Activated CD8-positive, alpha-beta memory T cell treated with anti-CD3 and anti-CD28 coated beads, Interleukin-2, amount 50 U/mL, for 1 hour (primary cell): ENCODE results near the gene GFRA1.

Experiments
- DNase-seq: peaks from one replicate; pipeline ENCODE4 v3.0.0-alpha.2; 2020; ENCODE audit errors: extremely low read depth

The GFRA1 gene

DNA sequence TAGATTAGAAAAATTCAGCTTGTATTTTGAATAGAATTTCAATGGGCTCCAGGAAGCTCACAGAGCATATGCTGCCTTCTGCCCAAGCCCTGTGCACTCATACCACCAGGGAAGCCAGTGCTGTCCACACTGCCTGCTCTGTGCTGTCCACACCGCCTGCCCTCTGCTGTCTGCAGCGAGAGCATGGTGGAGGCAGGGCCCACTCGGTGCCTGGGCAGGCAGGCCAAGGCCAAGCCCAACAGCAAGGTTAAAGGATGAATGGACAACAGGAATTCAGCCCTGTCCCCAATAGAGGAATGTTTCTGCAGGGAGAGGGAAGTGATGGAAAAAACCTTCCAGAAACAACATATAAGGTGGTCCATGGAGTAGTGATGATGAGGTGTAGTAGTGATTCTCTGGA lies 146.8 kb downstream of the GFRA1 start:
- no peak for DNase-seq

DNA sequence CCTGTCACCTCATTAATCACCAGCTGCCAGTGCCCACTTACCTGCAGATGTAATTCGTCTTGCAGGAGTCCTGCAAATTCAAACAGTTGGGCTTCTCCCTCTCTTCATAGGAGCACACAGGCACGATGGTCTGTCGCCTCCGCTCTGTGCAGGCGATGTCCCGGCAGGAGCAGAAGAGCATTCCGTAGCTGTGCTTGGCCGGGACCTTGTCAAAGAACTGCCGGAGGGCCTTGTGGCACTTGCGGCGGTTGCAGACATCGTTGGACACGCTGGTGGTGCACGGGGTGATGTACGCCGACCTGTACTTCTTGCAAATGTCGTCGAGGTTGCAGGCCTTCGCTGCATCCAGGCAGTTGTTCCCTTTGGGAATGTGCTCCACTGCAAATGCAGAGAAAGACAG lies 147.8 kb downstream of the GFRA1 start:
- DNase-seq: no peak

DNA sequence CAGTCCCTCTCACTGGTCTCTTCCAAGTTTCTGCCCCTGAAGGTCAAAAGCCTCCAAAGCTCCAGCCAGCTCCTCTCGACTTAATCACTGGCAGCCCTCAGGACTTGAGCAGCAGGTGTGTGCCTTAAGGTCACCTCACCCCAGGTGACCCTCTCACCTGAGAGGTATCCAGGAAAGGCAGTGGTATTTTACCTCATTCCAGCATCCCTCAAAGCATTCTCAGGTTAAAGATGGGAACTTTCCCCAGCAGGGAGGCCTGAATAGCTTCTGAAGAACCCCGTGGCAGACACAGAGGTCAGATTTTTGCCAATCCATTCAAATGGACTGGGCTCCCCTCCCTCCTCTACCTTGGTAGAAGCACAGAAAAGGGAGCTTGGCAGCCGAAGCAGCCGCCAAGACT lies 148.2 kb downstream of the GFRA1 start:
- DNase-seq: no peak

DNA sequence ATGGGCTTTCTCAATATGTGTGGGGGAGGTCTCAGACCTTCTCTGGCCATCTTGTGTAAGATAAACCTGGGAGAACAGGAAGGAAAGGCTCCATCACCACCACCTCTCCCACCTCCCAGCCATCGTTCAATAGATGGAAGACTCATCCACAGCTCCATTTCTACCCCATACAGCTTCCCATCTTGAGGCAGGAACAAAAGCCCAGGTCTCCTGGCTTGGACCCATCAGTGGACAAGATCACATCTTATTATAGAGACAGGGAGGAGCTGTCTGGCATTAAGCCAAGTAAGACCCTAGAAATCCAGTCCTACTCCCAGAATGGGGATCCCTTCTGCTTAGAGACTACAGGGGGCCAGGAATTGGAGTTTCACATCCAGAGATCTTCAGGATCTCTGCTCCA lies 150.3 kb downstream of the GFRA1 start:
- no peak for DNase-seq

DNA sequence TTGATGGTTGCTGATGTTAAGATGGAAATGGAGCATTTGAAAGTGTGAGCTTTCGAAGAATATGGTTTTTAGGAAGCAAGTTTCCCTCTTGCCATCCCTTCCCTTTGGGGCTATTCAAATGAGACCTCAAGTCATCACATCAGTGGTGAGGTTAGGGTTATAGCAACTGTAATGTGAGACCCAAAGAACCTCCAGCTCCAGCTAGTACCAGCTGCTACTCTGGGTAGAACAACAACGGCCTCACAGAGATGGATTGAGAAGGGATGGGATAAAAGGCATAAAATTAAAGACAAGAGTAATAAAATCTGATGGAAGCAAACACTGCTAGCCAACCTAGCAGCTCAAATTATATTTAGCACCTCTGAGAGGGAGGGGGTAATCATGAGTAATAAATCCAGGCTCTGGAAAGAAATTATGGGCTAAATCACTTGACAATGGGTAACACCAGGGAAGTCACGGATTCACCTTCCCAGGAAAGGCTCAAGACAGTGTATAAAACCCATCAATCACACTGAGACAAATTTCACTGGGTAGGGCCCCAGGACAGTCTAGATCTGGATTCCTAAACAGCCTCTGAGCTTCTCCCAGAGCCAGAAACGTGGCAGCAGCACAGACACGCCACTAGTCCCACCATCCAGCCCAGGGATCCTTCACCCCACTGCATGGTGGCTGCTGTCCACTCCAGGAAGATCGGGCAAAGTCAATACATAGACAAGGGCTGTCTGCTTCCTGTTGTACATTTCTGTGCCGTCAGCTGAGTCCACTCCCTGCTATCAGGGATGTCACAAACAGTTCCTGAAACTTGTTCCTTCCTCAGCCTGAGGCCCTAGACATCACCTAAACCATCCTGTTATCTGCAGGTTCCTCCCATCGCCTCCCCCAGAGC lies 151.1 kb downstream of the GFRA1 start:
- no peak for DNase-seq

DNA sequence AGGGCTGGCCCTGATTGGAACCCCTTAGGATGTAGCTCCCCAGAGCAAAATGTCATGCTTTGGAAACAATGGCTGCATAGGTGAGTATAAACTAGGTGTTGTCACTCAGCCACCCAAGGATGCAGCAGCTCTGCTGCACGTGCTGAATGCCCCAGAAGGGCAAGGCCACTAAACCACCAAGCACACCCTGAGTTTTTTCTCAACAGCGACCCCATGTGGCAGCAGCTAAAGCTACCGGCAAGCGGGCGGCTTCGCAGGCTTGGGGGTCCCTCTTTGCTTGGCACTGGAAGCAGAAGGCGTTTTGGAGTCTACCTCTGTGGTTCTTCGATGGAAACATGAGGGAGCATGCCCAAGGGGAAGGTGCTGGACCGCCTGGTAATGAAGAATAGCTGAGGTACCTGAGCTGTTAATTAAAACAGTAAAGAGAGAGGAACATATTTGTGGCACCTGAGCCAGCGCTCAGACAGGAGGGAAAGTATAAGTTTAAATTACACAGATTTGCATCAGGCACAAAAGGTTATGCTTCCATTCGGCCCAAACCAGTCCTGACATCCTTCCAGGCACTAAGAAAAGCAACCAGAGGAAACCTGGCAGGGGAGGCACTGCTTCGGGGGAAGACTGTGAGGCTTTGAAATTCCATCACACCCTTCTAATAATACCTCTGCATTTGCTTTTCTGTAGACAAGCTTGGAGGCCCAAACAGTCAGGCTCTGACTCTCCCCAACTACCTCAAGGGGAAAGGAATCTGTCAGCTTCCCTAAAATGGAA lies 152.1 kb downstream of the GFRA1 start:
- no peak for DNase-seq

DNA sequence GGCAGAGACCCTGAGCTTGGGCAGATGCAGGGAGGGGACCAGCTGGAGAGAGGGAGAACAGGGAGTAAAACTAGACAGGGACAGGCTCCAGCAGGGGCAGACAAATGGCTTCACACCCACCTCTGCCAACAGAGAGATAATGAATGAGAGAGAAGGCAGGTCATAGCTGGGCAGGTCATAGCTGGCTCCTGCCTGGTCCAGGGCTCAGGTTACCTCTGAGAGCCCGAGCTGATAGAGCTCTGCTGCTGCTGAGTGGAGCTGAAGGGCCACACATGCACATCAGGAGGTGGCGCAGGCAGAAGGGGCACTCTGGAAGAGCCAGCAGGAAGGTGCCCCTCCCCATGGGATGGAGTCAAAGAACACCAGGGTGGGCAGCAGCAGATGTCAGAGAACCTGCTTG lies 154.2 kb downstream of the GFRA1 start:
- no peak for DNase-seq

DNA sequence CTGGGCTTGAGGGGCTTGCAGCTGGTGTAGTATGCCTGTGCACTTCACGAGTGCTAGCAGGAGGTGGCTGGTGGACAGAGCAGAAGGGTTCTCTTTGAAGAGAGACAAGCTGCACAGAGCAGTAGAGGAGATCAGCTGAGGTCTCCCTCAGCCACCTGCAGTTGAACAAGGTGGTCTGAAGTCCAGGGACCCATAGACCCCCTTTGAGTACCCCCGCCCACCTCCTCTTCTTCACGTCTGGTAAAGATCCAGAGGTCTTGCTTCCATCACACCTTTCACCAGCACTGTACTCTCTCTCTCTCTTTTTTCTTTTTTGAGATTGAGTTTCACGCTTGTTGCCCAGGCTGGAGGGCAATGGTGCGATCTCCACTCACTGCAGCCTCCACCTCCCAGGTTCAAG lies 157.2 kb downstream of the GFRA1 start:
- DNase-seq: no peak

DNA sequence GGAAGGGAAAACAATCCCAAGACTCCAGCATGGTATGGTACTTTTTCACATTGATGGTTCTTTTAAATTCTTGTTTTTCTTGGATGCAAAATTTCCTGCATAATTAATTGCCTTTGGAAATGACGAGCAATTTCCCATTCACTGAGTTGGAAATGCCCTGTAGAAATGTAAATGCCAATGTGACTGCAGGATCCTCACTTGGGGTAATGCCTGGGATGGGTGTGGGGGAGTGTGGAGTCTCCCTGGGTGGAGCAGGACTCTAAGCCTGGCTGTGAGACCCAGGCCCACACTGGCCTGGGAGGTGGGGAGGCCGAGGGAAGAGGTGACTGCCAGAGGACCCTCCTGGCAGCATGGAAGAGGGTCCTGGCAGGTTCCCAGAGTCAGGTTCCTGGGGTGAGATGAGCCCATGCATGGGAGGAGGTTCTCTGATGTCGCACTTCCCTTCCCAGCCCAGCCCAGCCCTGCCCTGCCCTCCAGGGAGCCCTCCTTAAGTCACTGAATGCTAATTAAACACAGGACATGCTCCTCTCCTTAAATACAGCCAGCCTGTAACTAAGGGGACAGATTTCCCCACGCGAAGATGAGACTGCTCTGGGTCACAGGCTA lies 157.9 kb downstream of the GFRA1 start:
- no peak for DNase-seq

DNA sequence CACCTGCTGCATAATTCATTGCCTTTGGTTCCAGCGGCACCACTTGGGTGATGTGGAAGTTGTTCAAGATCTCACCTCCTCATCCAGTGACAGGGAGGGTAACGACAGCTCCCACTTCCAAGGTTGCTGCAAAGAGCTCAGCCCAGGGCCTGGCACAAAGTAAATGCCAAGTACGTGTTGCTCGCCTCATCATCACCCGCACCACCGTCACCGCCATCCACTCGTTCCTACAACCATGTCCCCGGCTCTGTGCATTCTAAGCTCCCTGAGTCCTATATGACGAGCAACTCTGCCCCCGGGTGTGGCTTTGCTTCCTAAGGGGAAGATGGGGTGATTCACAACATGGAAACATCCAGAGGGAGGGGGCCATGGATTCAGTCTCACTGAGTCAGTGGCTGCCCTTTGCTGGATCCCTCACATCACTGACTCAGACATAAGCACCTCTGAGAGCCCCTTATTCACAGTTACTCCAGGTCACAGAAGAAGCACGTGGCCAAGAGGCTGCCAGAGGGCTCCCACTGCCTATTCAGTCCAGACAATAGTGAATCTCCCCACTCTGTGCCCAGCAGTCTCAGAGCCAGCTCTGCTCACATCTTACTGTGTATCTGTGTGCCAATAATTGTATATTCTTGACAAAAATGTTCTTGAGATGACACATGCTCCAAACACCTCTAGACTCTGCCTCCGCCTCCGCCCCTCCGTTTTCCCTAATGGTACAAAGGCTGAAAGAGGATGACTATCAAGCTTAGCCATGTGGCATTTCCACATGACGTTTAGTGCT lies 159.1 kb downstream of the GFRA1 start:
- DNase-seq: no peak

DNA sequence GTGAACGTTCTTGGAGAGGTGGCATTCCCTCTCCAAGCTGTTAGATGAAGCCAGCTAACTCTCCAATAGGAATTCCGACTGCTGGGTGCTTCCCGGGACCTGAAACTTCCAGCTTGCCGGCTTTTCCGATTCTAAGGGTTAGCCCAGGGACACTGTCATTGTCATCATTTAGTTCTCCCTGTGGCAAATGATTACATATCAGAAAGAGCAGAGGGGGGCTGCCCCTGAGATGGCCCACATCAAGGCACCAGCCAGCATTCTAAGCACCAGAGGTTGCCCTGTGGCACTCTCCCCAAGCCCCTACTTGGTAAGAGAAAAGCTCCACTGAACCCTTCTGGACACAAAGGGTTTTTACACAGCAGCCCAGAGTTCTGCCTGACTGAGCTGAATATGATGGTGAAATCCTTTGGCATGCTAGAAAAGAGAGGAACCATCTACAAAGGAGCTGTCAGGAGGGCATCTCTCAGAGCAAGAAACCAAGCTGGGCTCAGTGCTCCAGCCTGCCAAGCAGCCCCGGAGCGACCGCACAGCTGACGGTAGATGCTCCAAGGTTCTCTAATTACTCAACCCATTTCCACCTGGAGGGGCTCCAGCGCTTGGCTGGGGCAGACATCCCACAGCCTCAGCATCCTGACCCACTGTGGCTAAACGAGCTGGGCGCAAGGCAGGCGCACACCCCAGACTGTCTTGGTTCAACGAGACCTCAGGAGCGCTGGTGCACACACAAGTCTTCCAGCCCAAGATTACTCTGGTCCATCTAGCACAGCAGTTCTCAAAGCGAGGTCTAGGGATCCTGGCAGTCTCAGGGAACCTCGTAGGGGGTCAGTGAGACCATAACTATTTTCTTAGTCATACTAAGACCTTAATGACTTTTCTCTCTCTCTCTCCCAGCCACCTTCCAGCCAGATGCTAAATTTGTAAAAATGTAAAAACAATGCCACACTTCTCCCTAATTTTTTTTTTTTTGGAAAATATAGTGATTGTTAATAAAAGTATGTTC lies 160.5 kb downstream of the GFRA1 start:
- no peak for DNase-seq

DNA sequence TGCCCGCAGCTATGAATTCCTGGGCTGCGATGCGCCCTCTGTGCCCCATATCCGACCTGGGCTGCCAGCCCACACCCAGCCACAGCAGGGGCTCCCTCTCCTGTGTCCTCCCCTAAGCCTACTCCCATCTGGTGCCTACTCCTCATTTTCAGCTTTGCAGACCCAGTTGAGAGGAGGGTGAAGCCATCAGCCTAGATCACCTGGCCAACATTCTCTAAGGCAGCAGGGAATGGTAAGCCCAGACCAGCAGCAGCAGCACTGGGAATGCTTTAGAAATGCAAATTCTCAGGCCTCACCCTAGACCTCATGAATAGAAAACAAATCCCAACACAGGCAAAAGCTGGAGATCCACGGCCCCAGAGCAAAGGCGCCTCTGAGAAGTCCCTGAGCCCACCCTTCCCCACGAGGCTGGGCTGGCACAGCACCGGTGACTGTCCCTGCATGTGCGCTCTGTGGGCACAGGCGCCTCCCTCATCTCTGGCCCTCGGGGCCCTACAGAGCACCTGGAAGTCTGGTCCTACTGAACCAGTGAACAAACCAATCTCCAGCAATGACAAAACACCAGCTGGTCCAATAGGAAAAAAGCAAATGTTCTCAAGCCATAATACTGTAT lies 161.4 kb downstream of the GFRA1 start:
- no peak for DNase-seq

DNA sequence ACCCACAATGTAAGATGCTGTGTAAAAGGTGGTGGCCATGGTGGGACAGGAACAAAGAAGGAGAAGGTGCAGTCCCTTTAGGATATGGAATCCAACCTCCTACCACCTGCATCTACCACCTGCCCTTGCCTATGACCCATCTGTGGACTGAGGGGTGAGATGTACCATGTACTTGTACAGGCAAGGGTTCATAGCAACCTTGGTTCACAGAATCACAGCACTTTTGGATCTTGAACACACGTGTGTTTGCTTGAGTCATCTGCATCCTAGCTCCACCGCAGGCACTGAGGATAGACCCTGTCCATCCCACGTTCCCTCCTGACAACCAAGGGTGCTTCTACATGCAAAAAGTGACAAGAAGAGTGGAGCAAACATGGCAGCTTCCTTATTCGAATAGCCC lies 162.3 kb downstream of the GFRA1 start:
- no peak for DNase-seq

DNA sequence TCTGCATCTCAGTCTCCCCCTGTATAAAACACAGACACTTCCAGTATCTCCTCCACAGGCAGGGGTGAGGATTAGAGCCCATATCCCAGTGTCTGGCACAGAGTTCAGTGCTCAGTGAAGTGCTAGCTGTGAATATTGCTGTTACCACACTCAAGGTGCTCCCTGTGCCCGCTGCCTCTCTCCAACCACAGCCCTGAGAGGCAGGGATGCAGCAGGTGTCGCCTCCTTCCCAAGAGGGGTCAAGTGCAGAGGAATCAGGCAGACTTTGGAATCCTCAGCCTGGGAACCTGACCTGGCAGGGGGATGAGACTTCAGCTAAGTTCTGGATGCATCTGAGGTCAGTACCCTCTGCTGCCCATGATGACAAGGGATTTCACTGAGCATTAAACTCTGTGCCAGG lies 163.1 kb downstream of the GFRA1 start:
- DNase-seq: no peak

DNA sequence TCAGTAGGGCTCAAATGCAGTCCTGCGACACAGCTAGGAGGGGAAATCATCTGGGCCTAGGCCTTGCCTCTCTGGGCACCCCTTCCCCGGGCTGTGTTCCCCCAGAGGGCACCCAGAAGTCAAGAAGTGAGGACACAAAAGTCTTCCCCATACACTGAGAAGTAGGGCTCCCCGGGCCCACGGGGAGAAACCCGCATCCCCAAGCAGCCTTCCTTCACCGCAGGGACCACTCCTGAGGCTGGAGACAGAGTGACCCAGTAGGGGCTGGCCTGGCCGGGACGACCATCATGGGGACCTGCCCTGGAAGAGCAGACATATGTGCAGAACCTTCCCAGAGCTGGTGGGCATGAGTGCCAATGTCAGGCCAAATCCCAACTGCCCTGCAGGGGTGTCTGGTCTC lies 163.5 kb downstream of the GFRA1 start:
- DNase-seq: no peak

DNA sequence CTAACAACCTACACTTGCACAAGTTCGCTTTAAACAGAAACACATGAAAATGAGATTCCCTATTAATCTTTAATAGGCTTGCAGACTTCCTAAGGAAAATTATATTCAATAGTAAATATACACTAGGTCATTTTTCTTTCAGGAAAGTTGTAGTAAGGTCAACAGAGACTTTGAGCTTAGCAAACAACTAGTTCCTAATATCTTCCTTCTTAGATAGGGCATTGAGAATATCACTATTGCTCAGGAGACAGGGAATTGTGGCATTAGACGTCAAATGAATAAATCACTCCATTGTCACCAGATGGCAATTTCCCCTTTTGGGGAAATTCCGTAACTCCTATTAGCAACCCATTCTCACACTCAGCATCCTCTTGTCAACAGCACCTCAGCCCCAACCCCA lies 164.9 kb downstream of the GFRA1 start:
- DNase-seq: no peak

DNA sequence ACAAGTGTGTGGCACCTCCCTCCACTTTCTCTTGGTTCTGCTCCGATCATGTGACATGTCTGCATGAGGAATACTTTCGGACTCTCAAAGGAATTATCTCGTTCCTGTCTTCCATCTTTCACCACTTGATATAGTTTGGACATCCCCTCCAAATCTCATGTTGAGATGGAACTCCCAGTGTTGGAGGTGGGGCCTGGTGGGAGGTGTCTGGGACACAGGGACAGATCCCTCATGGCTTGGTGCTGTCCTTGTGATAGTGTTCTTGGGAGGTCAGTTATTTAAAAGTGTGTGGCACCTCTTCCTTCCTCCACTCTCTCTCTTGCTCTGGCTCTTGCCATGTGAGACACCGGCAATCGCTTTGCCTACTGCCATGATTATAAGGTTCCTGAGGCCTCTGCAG lies 166.4 kb downstream of the GFRA1 start:
- DNase-seq: no peak

DNA sequence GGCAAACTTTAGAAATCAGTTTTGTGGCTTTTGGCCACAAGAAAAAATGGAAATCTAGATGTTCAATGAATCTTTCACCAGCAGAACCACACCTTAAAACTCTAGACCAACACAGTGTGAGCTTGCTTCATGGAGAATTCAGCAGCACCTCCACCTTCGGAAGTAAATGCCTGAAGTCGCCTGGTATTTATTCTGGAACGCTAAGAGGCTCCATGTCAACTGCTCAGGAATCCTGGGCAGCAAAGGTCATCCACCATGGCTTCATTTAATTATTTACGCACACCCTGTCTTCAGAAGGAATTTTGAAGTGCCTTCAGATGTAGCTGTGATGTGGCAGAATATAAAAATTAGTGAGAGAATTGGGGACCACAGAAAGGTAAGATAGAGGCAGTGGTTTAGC lies 167.7 kb downstream of the GFRA1 start:
- no peak for DNase-seq

DNA sequence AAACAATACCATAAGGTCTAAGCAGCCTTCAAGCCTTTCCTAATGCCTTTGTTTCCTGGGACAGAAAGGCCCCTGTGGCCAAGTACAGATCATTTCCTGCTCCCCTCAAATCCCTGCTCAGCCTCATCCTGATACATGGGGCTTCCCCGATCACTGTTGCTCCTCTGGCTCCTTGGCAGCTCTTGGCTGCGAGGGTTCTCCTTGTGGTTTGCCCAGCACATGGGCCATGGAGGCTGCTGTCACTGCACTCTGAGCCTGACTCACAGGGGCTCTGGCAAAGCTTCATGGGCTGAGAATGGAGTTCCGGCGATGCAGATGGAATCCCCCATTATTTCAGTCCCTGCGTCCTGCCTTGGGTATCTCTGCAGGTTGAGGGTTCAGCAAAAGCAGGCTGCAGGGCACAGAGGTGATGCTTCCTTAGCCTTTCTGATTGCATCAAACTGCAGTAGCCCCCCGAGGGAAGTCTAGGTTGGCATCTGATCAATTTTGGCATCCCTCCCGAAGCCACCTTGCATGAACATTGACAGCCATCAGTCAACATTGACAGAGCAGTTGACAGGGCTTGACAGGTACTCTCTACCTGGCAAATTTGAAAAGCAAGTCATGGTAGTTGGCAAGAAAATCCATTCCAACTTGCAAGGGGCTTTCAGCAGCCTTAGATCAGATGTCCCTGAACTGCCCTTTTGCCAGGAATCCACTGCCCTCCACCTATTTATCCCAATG lies 168.6 kb downstream of the GFRA1 start:
- DNase-seq: no peak

DNA sequence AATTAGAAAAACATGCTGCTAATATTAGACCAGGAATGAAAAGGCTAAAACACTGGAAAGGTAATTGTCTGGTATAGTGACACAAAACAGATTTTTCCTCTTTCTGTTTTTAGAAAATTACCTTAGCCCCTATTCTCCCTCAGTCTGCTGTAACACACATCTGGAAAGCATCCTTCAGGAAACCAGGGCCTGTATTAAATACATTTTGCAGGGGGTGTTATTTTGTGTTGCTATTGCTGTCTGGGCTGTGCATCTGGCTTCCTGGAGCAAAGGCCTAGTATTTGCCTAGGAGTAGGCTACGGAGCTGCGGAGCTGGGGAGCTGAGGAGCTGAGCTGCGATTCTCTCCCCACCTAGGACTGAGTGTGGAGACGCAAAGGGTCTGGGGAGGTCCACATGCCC lies 169.3 kb downstream of the GFRA1 start:
- DNase-seq: no peak
